Trophoblast cell (in vitro differentiated cells and primary cell): Measurements from ENCODE around the gene AHI1.

Source experiments
- DNase-seq, 2 donors: peaks; one replicate each; pipeline ENCODE4 v3.0.0-alpha.2; 2016
- H2AFZ ChIP-seq: 2 replicates; pipeline ENCODE4 v1.6.1; 2013; ENCODE audit warnings: low read length, moderate library complexity, mild to moderate bottlenecking; ENCODE audit not compliant: insufficient read depth, poor library complexity
- H2AK5ac ChIP-seq: 2 replicates; pipeline ENCODE4 v1.6.1; 2013; ENCODE audit warnings: mild to moderate bottlenecking, low read length
- H2BK120ac ChIP-seq: 2 replicates; pipeline ENCODE4 v1.6.1; 2013; ENCODE audit warnings: low read length, mild to moderate bottlenecking, moderate library complexity; ENCODE audit not compliant: insufficient read depth, poor library complexity
- H2BK12ac ChIP-seq: 2 replicates; pipeline ENCODE4 v1.6.1; 2013; ENCODE audit warnings: mild to moderate bottlenecking, low read length, moderate library complexity
- H2BK5ac ChIP-seq: 2 replicates; pipeline ENCODE4 v1.6.1; 2013; ENCODE audit warnings: low read length, low read depth, moderate library complexity, mild to moderate bottlenecking; ENCODE audit not compliant: poor library complexity
- H3K14ac ChIP-seq: 2 replicates; pipeline ENCODE4 v1.6.1; 2013; ENCODE audit warnings: mild to moderate bottlenecking, low read length
- H3K18ac ChIP-seq: 2 replicates; pipeline ENCODE4 v1.6.1; 2013; ENCODE audit warnings: mild to moderate bottlenecking, low read length
- H3K23ac ChIP-seq: 2 replicates; pipeline ENCODE4 v1.6.1; 2013; ENCODE audit warnings: low read length
- H3K27ac ChIP-seq: 2 replicates; pipeline ENCODE4 v1.5.1; 2013; ENCODE audit warnings: low read depth, mild to moderate bottlenecking, inconsistent platforms, low read length, moderate library complexity
- H3K27me3 ChIP-seq: 2 replicates; pipeline ENCODE4 v1.6.1; 2013; ENCODE audit warnings: inconsistent platforms, mild to moderate bottlenecking, low read length, moderate library complexity; ENCODE audit not compliant: insufficient read depth
- H3K36me3 ChIP-seq, 2 experiments: 1 replicate in 1 of 2; 2 replicates in 1 of 2; pipeline ENCODE4 v1.6.1; 2013; ENCODE audit warnings: low read length in 2 of 2, mild to moderate bottlenecking in 2 of 2, moderate library complexity in 1 of 2; ENCODE audit not compliant: insufficient read depth in 2 of 2, control insufficient read depth in 1 of 2
- H3K4ac ChIP-seq: 2 replicates; pipeline ENCODE4 v1.6.1; 2013; ENCODE audit warnings: low read depth, mild to moderate bottlenecking, low read length, moderate library complexity
- H3K4me1 ChIP-seq, 2 experiments: 1 replicate in 1 of 2; 2 replicates in 1 of 2; pipeline ENCODE4 v1.6.1; 2013; ENCODE audit warnings: low read length in 2 of 2, mild to moderate bottlenecking in 2 of 2, moderate library complexity in 1 of 2; ENCODE audit not compliant: insufficient read depth in 2 of 2, control insufficient read depth in 1 of 2
- H3K4me2 ChIP-seq: 2 replicates; pipeline ENCODE4 v1.6.1; 2013; ENCODE audit warnings: inconsistent platforms, mild to moderate bottlenecking, low read length, moderate library complexity
- H3K4me3 ChIP-seq: 2 replicates; pipeline ENCODE4 v1.5.1; 2013; ENCODE audit warnings: mild to moderate bottlenecking, low read depth, low read length, inconsistent platforms
- H3K79me1 ChIP-seq: one replicate; pipeline ENCODE4 v1.6.1; 2013; ENCODE audit warnings: low read length
- H3K79me2 ChIP-seq: 2 replicates; pipeline ENCODE4 v1.6.1; 2013; ENCODE audit warnings: low read length, mild to moderate bottlenecking; ENCODE audit not compliant: control insufficient read depth, insufficient read depth, poor library complexity
- H3K9ac ChIP-seq: 2 replicates; pipeline ENCODE4 v1.6.1; 2013; ENCODE audit warnings: mild to moderate bottlenecking, low read length
- H3K9me3 ChIP-seq: 2 replicates; pipeline ENCODE4 v1.6.1; 2013; ENCODE audit warnings: low read depth, mild to moderate bottlenecking, control low read depth, inconsistent platforms, low read length; ENCODE audit not compliant: insufficient read depth
- H4K12ac ChIP-seq: 2 replicates; pipeline ENCODE4 v1.6.1; 2013; ENCODE audit warnings: low read depth, mild to moderate bottlenecking, low read length, moderate library complexity
- H4K8ac ChIP-seq: 2 replicates; pipeline ENCODE4 v1.6.1; 2013; ENCODE audit warnings: low read depth, mild to moderate bottlenecking, low read length, moderate library complexity
- H4K91ac ChIP-seq: one replicate; pipeline ENCODE4 v1.6.1; 2013; ENCODE audit warnings: low read depth, mild to moderate bottlenecking, low read length, moderate library complexity
- WGBS: extraction: QIAGEN DNeasy Blood & Tissue Kit; methylation state at CpG from one replicate; pipeline ENCODE4 v1.1.7; 2013; ENCODE audit warnings: missing lambda C conversion rate; ENCODE audit not compliant: insufficient read length, insufficient coverage; ENCODE audit errors: extremely low coverage; 5-methylcytosine and 5-hydroxymethylcytosine counted together

Gene AHI1

GRCh38 chr6:135318738-135319469 lies 178.6 kb downstream of the AHI1 start:
- Histone ChIP-seq H2BK5ac (no peak overlapping the region), H4K8ac (no peak overlapping the region), H3K4me3 (no peak overlapping the region), H2BK12ac (no peak overlapping the region), H4K12ac (no peak overlapping the region), H2AFZ (no peak overlapping the region), H2AK5ac (no peak overlapping the region), H3K18ac (no peak overlapping the region), H3K23ac (no peak overlapping the region), H3K4me1 (no peaks in the 10 kb centered on the region), H3K36me3 (no peaks in the 10 kb centered on the region), H3K79me1 (no peaks in the 10 kb centered on the region), H3K79me2 (no peaks in the 10 kb centered on the region), H3K4me2 (no peak overlapping the region), H3K14ac (no peak overlapping the region), H3K27me3 (no peaks in the 10 kb centered on the region), H4K91ac (no peak overlapping the region), H3K27ac (no peak overlapping the region), H2BK120ac (no peak overlapping the region), H3K9me3 (no peaks in the 10 kb centered on the region), H3K4ac (no peak overlapping the region), H3K9ac (no peak overlapping the region)
- WGBS: no CpG with 5 or more reads among the region's 8 CpGs
- DNase-seq: no peak

GRCh38 chr6:135314543-135314942 lies 183.0 kb downstream of the AHI1 start:
- Histone ChIP-seq H2BK12ac (no peak overlapping the region), H3K18ac (no peak overlapping the region), H3K27ac (no peak overlapping the region), H4K8ac (no peak overlapping the region), H3K9ac (no peak overlapping the region), H2BK120ac (no peak overlapping the region), H3K4me2 (no peak overlapping the region), H3K14ac (no peak overlapping the region), H3K23ac (no peak overlapping the region), H3K36me3 (no peaks in the 10 kb centered on the region), H3K4me1 (no peaks in the 10 kb centered on the region), H3K79me1 (no peaks in the 10 kb centered on the region), H2AFZ (no peak overlapping the region), H3K4me3 (no peak overlapping the region), H4K91ac (no peak overlapping the region), H2AK5ac (no peak overlapping the region), H3K79me2 (no peaks in the 10 kb centered on the region), H3K9me3 (no peaks in the 10 kb centered on the region), H2BK5ac (no peak overlapping the region), H3K27me3 (no peaks in the 10 kb centered on the region), H4K12ac (no peak overlapping the region), H3K4ac (no peak overlapping the region)
- WGBS: no CpG with 5 or more reads among the region's 1 CpG
- DNase-seq: no peak

- H3K79me2 ChIP-seq: no peaks in the 10 kb centered on the region
- no peak overlapping the region for H2BK120ac ChIP-seq
- no peaks in the 10 kb centered on the region for H3K9me3 ChIP-seq
- H3K27ac ChIP-seq: no peak overlapping the region
- H3K4me1 ChIP-seq: no peaks in the 10 kb centered on the region
- no peak overlapping the region for H2BK5ac ChIP-seq
- H4K12ac ChIP-seq: no peak overlapping the region
- no peaks in the 10 kb centered on the region for H3K36me3 ChIP-seq
- no peak overlapping the region for H4K91ac ChIP-seq
- no peak overlapping the region for H3K9ac ChIP-seq
- no peak overlapping the region for H4K8ac ChIP-seq
- no peak overlapping the region for H3K18ac ChIP-seq
- no peak for DNase-seq
- no peak overlapping the region for H2AK5ac ChIP-seq
- no peak overlapping the region for H2AFZ ChIP-seq
- WGBS: no CpG with 5 or more reads among the region's 4 CpGs
- H3K14ac ChIP-seq: no peak overlapping the region
- H3K4ac ChIP-seq: no peak overlapping the region
- no peaks in the 10 kb centered on the region for H3K79me1 ChIP-seq
- H3K27me3 ChIP-seq: no peaks in the 10 kb centered on the region
- no peak overlapping the region for H3K4me3 ChIP-seq
- H3K4me2 ChIP-seq: no peak overlapping the region
- no peak overlapping the region for H3K23ac ChIP-seq
- H2BK12ac ChIP-seq: no peak overlapping the region
Observed at GRCh38 chr6:135311446-135312200, 185.9 kb downstream of the AHI1 start.

- Histone ChIP-seq H3K23ac (no peak overlapping the region), H3K79me1 (no peaks in the 10 kb centered on the region), H2BK5ac (no peak overlapping the region), H3K4ac (no peak overlapping the region), H3K27me3 (no peaks in the 10 kb centered on the region), H4K8ac (no peak overlapping the region), H3K4me2 (no peak overlapping the region), H2AFZ (no peak overlapping the region), H4K12ac (no peak overlapping the region), H2BK12ac (no peak overlapping the region), H3K4me3 (no peak overlapping the region), H3K27ac (no peak overlapping the region), H3K14ac (no peak overlapping the region), H3K4me1 (no peaks in the 10 kb centered on the region), H3K9me3 (no peaks in the 10 kb centered on the region), H3K9ac (no peak overlapping the region), H3K79me2 (no peaks in the 10 kb centered on the region), H3K36me3 (no peaks in the 10 kb centered on the region), H2AK5ac (no peak overlapping the region), H4K91ac (no peak overlapping the region), H2BK120ac (no peak overlapping the region), H3K18ac (no peak overlapping the region)
- no peak for DNase-seq
- WGBS: no CpG with 5 or more reads among the region's 1 CpG
Observed at GRCh38 chr6:135310291-135310690, 187.2 kb downstream of the AHI1 start.
